HEK293T (cell line): ENCODE measurements around the gene CAT.

Source experiments
- ARNT ChIP-seq: fragments of 450-650 bp; IDR thresholded peaks from 2 replicates; pipeline ENCODE4 v1.6.1; 2017; ENCODE audit warnings: mild to moderate bottlenecking
- BHLHE40 ChIP-seq: fragments of 450-650 bp; IDR thresholded peaks from 2 replicates; pipeline ENCODE4 v1.6.1; 2016; ENCODE audit warnings: mild to moderate bottlenecking, moderate library complexity, borderline replicate concordance
- CTBP1 ChIP-seq: fragments of 450-650 bp; IDR thresholded peaks from 2 replicates; pipeline ENCODE4 v1.6.1; 2016; ENCODE audit warnings: borderline replicate concordance
- ELF4 ChIP-seq: fragments of 450-650 bp; IDR thresholded peaks from 2 replicates; pipeline ENCODE4 v1.6.1; 2017; ENCODE audit warnings: antibody characterized with exemption
- FOXA1 ChIP-seq: fragments of 450-650 bp; IDR thresholded peaks from 2 replicates; pipeline ENCODE4 v1.6.1; 2016; ENCODE audit warnings: mild to moderate bottlenecking
- FOXK2 ChIP-seq: fragments of 450-650 bp; IDR thresholded peaks from 2 replicates; pipeline ENCODE4 v1.6.1; 2016; ENCODE audit warnings: mild to moderate bottlenecking
- FOXM1 ChIP-seq: fragments of 450-650 bp; IDR thresholded peaks from 2 replicates; pipeline ENCODE4 v1.6.1; 2017; ENCODE audit warnings: mild to moderate bottlenecking, borderline replicate concordance
- NFRKB ChIP-seq: fragments of 450-650 bp; IDR thresholded peaks from 2 replicates; pipeline ENCODE4 v1.6.1; 2016; ENCODE audit warnings: mild to moderate bottlenecking, moderate library complexity
- SP1 ChIP-seq: fragments of 450-650 bp; IDR thresholded peaks from 2 replicates; pipeline ENCODE4 v1.6.1; 2017
- SUZ12 ChIP-seq: fragments of 450-650 bp; IDR thresholded peaks from 2 replicates; pipeline ENCODE4 v1.6.1; 2016; ENCODE audit warnings: mild to moderate bottlenecking
- ZNF384 ChIP-seq: fragments of 450-650 bp; IDR thresholded peaks from 2 replicates; pipeline ENCODE4 v1.6.1; 2016

- no peak for TF ChIP-seq SP1
- no peak for TF ChIP-seq ARNT
- TF ChIP-seq FOXM1, result no peak
- TF ChIP-seq BHLHE40, result no peak
- TF ChIP-seq NFRKB, result no peak
- TF ChIP-seq FOXA1, result no peak
- TF ChIP-seq FOXK2, result no peak
- TF ChIP-seq SUZ12, result no peak
- TF ChIP-seq ZNF384, result no peak
- no peak for TF ChIP-seq ELF4
- no peak for TF ChIP-seq CTBP1
Observed at GRCh38 chr11:34468209-34468841, 29.6 kb downstream of the CAT start.
